Common myeloid progenitor, CD34-positive (primary cell): ENCODE measurements around the gene ZBTB22.

ENCODE experiments used
- CTCF ChIA-PET: fragments of 350-600 bp; sonication (Branson Sonifier 250); formaldehyde crosslinking; loops from one replicate; lab custom pipeline; 2021; ENCODE audit warnings: antibody characterized with exemption; lab: Charles Lee
- POLR2A ChIA-PET: fragments of 350-600 bp; sonication (Branson Sonifier 250); formaldehyde crosslinking; loops from one replicate; lab custom pipeline; 2021; ENCODE audit warnings: antibody characterized with exemption; lab: Charles Lee
- DNase-seq, 3 donors: peaks; one replicate each; pipeline versions ENCODE4 v3.0.0 to v3.0.0-alpha.2; 2013
- H3K27ac ChIP-seq, 2 experiments: 1 replicate in 1 of 2; 2 replicates in 1 of 2; pipeline ENCODE4 v1.7.0; 2013; ENCODE audit warnings: inconsistent platforms in 2 of 2, low read length in 2 of 2, mild to moderate bottlenecking in 2 of 2, low read depth in 1 of 2, moderate library complexity in 1 of 2; ENCODE audit not compliant: severe bottlenecking in 2 of 2, insufficient read depth in 1 of 2, poor library complexity in 1 of 2
- H3K27me3 ChIP-seq, 5 experiments: replicated peaks in 2 of 5; 1 replicate in 3 of 5; 2 replicates in 2 of 5; pipeline versions ENCODE4 v1.6.1 to v1.7.0; 2013; ENCODE audit warnings: low read length in 4 of 5, mild to moderate bottlenecking in 2 of 5, moderate library complexity in 2 of 5, inconsistent platforms in 1 of 5; ENCODE audit not compliant: insufficient read depth in 5 of 5, control insufficient read depth in 4 of 5
- H3K36me3 ChIP-seq, 4 experiments: 1 replicate in 2 of 4; 2 replicates in 2 of 4; pipeline versions ENCODE4 v1.6.1 to v1.7.0; 2013; ENCODE audit warnings: low read length in 3 of 4, control low read depth in 1 of 4, mild to moderate bottlenecking in 1 of 4; ENCODE audit not compliant: control insufficient read depth in 4 of 4, insufficient read depth in 4 of 4
- H3K4me1 ChIP-seq, 4 experiments: 1 replicate in 3 of 4; 2 replicates in 1 of 4; pipeline versions ENCODE4 v1.6.1 to v1.7.1; 2013; ENCODE audit warnings: low read length in 3 of 4, mild to moderate bottlenecking in 3 of 4, control low read depth in 1 of 4, inconsistent platforms in 1 of 4, moderate library complexity in 1 of 4; ENCODE audit not compliant: control insufficient read depth in 4 of 4, insufficient read depth in 4 of 4; ENCODE audit errors: control extremely low read depth in 1 of 4
- H3K4me3 ChIP-seq, 7 experiments: 1 replicate in 4 of 7; 2 replicates in 3 of 7; pipeline versions ENCODE4 v1.5.1 to v1.7.0; 2013; ENCODE audit warnings: mild to moderate bottlenecking in 7 of 7, low read length in 6 of 7, moderate library complexity in 6 of 7, inconsistent platforms in 2 of 7, low read depth in 2 of 7, control low read depth in 1 of 7; ENCODE audit not compliant: insufficient read depth in 4 of 7, control insufficient read depth in 1 of 7; ENCODE audit errors: extremely low read depth in 1 of 7
- H3K9me3 ChIP-seq, 5 experiments: 1 replicate in 4 of 5; 2 replicates in 1 of 5; pipeline versions ENCODE4 v1.6.1 to v1.7.1; 2013; ENCODE audit warnings: low read length in 4 of 5, mild to moderate bottlenecking in 2 of 5, inconsistent platforms in 1 of 5, low read depth in 1 of 5, moderate library complexity in 1 of 5; ENCODE audit not compliant: control insufficient read depth in 4 of 5, insufficient read depth in 2 of 5; ENCODE audit errors: control extremely low read depth in 1 of 5
- WGBS: methylation state at CpG from one replicate; pipeline ENCODE4 v1.1.5; 2013; ENCODE audit not compliant: insufficient coverage; 5-methylcytosine and 5-hydroxymethylcytosine counted together

Gene ZBTB22

DNA sequence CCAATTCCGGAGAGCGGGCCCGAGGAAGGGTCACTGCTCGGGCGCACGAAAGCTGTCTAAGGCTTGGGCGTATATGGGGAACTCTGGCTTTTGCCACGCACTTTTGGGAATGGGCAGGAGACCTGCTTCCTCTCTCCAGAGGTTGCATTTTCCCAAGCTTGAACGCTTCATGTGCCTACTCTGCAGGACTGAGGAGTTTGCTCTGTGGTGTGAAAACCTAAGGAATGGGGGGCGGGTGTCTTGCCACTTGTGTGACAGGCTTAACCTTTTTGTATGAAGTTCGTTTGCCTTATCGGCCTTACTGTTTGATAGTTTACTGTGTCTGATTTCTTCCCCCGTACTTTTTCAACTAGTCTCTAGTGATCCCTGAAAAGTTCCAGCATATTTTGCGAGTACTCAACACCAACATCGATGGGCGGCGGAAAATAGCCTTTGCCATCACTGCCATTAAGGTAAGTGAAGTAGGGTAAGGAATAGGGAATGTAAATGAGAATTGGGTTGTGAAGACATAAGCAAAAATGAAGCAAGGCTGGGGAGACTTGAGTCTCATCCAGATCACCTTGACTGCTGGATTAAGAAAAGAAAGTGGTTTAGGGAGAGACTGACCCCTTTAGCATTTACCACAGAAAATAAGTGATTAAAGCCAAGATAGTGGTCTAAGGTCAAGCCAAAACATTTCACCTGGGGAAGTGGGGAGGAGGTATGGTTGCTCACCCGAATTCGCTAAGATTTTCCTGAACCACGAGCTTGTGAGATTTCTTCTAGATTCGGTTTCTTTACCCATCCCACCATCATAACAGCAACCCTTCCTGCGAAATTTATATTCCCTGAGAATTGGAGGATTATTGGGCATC lies 45.0 kb downstream of the ZBTB22 start:
- WGBS: 7% methylated on average over 16 of the region's 22 CpGs
- ChIA-PET POLR2A (interaction anchor here (0.7 to 2.8 kb wide), 10 partner anchors 17 to 300 kb away, joined by 3 to 10 read pairs (median 5); partner anchors contain the start of genes PFDN6, RGL2, WDR46 and ZBTB22), CTCF (interaction anchor here (1.1 to 1.9 kb wide), 7 partner anchors 12 to 46 kb away, joined by 3 to 9 read pairs (median 5); partner anchors contain the start of genes PFDN6, RGL2, WDR46 and ZBTB22)
- Histone ChIP-seq H3K27me3 (no peaks in the 10 kb centered on the region), H3K27ac (peak overlapping the region; percentile 96 to 99), H3K36me3 (peaks cover 5 to 69% (median 41%) of the 10 kb centered on the region in 4 experiments), H3K9me3 (no peaks in the 10 kb centered on the region), H3K4me3 (peak overlapping the region; percentile 72 to 95 (median 83)), H3K4me1 (peaks cover 7 to 59% (median 53%) of the 10 kb centered on the region in 4 experiments)
- no peak for DNase-seq

DNA sequence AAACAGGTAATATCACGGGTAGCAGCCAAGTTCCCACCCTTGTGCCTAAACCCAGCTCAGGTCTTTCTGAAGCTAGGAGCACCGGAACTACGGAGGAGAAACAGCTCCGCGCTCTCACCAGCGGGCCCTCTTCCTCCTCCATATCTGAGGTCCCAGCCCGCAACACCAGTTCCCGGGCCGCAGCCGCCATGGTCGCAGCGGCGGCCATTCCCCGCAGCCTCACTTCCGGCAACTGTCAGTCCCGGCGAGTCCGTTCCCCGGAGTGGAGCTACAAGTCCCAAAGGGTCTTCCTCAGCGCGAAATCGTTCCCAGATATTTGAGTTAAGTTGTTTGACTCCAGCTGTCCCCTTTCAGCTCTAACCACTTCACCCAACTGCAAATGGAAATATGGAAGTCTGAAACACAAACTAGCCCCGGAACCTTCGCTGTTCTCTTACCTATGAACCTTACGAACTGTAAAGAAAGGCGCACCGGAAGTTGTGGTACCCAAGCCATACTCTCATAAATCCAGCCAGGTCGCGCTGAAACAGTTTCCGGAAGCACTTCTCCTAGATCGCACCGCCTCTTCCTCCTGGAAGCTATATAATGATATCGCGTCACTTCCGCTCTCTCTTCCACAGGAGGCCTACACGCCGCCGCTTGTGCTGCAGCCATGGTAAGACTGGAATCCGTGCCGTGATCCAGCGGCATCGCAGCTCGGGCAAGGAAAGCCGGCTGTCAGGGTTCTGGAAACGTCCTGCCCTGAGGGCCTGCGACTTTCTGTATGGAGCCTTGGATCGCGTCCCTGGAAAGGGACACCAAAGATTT lies 45.9 kb downstream of the ZBTB22 start, which contains the start of the genes RPS18 and VPS52:
Gene RPS18, plus strand, starts transcription at position 608 of the 807 bp plus-strand sequence. Its CDS starts 45 bp downstream, at position 653.
Gene VPS52, minus strand, starts transcription at position 409 of the 807 bp plus-strand sequence. Its CDS starts 201 bp downstream, at position 208.
- Histone ChIP-seq H3K36me3 (peaks cover 7 to 75% (median 49%) of the 10 kb centered on the region in 4 experiments), H3K9me3 (no peaks in the 10 kb centered on the region), H3K4me1 (peaks cover 7 to 56% (median 45%) of the 10 kb centered on the region in 4 experiments), H3K27me3 (no peaks in the 10 kb centered on the region), H3K4me3 (peak within 1 kb of the TSS; percentile 72 to 95 (median 83)), H3K27ac (peak within 1 kb of the TSS; percentile 96 to 99)
- DNase-seq: peak; percentile 100
- POLR2A ChIA-PET: interaction anchor here (0.6 to 2.8 kb wide), 16 partner anchors 8 to 300 kb away, joined by 3 to 10 read pairs (median 4); partner anchors contain the start of genes HLA-DPA1, PFDN6, RGL2 and WDR46
- 0% methylated on average over 45 of the region's 48 CpGs for WGBS
- CTCF ChIA-PET: interaction anchor here (0.6 to 1.9 kb wide), 14 partner anchors 11 to 318 kb away, joined by 3 to 9 read pairs (median 4); partner anchors contain the start of genes PFDN6, RGL2, WDR46 and ZBTB22

DNA sequence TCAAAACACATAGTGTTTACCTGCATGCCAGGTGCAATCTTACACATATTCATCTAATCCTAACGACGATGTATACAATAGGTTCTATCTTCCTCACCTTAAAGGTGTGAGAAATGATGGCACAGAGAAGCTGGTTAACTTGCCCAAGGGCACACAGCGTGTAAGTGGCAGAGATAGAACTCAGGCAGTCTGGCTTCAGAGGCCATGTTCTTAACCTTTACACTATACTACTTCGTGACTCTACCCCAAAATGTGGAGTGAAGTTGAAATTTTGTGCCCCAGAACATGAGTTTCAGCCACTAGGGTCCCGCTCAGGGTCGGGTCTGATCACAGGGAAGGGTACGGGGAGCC lies 46.5 kb downstream of the ZBTB22 start:
- Histone ChIP-seq H3K4me1 (peaks cover 6 to 50% (median 40%) of the 10 kb centered on the region in 4 experiments), H3K27ac (peak overlapping the region; percentile 96 to 99), H3K27me3 (no peaks in the 10 kb centered on the region), H3K36me3 (peaks cover 7 to 75% (median 53%) of the 10 kb centered on the region in 4 experiments), H3K9me3 (no peaks in the 10 kb centered on the region), H3K4me3 (peak overlapping the region; percentile 72 to 95 (median 83))
- WGBS: 0% methylated on average over 2 of the region's 7 CpGs
- POLR2A ChIA-PET: interaction anchor here (0.6 to 2.8 kb wide), 11 partner anchors 8 to 299 kb away, joined by 3 to 10 read pairs (median 6); partner anchors contain the start of genes HLA-DPA1, PFDN6, RGL2 and WDR46
- DNase-seq: peak in 1 of 3 donors; percentile 87
- CTCF ChIA-PET: interaction anchor here (0.6 to 1.9 kb wide), 12 partner anchors 11 to 317 kb away, joined by 3 to 9 read pairs (median 4); partner anchors contain the start of genes RGL2, WDR46 and ZBTB22
